SU-DHL-6 (cell line): ENCODE measurements around the gene CDV3.

Source experiments
- H2AFZ ChIP-seq: fragments of 200-600 bp; sonication (generic); 2 replicates; pipeline ENCODE4 v1.6.1; 2014; ENCODE audit warnings: low read depth, mild to moderate bottlenecking, moderate library complexity, mixed read lengths, antibody characterized with exemption, low read length; ENCODE audit not compliant: severe bottlenecking
- H3F3A ChIP-seq: fragments of 200-600 bp; shearing (Covaris generic); 2 replicates; pipeline ENCODE4 v1.6.0; 2016; ENCODE audit warnings: antibody characterized with exemption, mild to moderate bottlenecking; ENCODE audit not compliant: insufficient read depth
- H3K27ac ChIP-seq: fragments of 200-600 bp; sonication (generic); 2 replicates; pipeline ENCODE4 v1.5.1; 2016; ENCODE audit warnings: low read depth, mild to moderate bottlenecking, low read length, moderate library complexity, mixed read lengths
- H3K27me3 ChIP-seq: fragments of 200-600 bp; sonication (generic), shearing (Covaris generic); 2 replicates; pipeline ENCODE4 v1.6.0; 2014; ENCODE audit warnings: mild to moderate bottlenecking, low read length
- H3K36me3 ChIP-seq: fragments of 200-600 bp; sonication (generic); 2 replicates; pipeline ENCODE4 v1.6.1; 2014; ENCODE audit warnings: mild to moderate bottlenecking, low read length, mixed read lengths
- H3K4me2 ChIP-seq: fragments of 300-600, 200-600 bp; shearing (Covaris generic), sonication (generic); 2 replicates; pipeline ENCODE4 v1.6.0; 2014; ENCODE audit warnings: low read length, low read depth, mild to moderate bottlenecking; ENCODE audit not compliant: poor library complexity, severe bottlenecking
- H3K4me3 ChIP-seq: fragments of 200-600 bp; sonication (generic); 2 replicates; pipeline ENCODE4 v1.5.1; 2014; ENCODE audit warnings: antibody characterized with exemption, low read length, mild to moderate bottlenecking, mixed read lengths; ENCODE audit not compliant: insufficient read depth, poor library complexity, severe bottlenecking
- H3K79me2 ChIP-seq: fragments of 200-600 bp; sonication (generic); 2 replicates; pipeline ENCODE4 v1.6.1; 2014; ENCODE audit warnings: mild to moderate bottlenecking, low read length, moderate library complexity; ENCODE audit not compliant: insufficient read depth
- H3K9ac ChIP-seq: fragments of 200-600 bp; sonication (generic); 2 replicates; pipeline ENCODE4 v1.7.0; 2014; ENCODE audit warnings: mild to moderate bottlenecking, low read length
- H3K9me2 ChIP-seq: fragments of 200-600 bp; sonication (generic); replicated peaks from 2 replicates; pipeline ENCODE4 v1.6.1; 2014; ENCODE audit warnings: low read length; ENCODE audit not compliant: insufficient read depth
- H3K9me3 ChIP-seq: fragments of 200-600 bp; sonication (generic); 2 replicates; pipeline ENCODE4 v1.6.1; 2014; ENCODE audit warnings: low read length, mixed read lengths; ENCODE audit not compliant: insufficient read depth
- H4K20me1 ChIP-seq: fragments of 200-600 bp; sonication (generic); 2 replicates; pipeline ENCODE4 v1.6.1; 2014; ENCODE audit warnings: low read depth, mild to moderate bottlenecking, antibody characterized with exemption, low read length, moderate library complexity, mixed read lengths
- CTCF ChIP-seq: fragments of 200-600 bp; sonication (generic); IDR thresholded peaks from one replicate; pipeline ENCODE4 v1.5.1; 2017; ENCODE audit warnings: antibody characterized with exemption, mild to moderate bottlenecking, low read length, moderate library complexity; ENCODE audit not compliant: insufficient read depth, poor library complexity, severe bottlenecking
- EZH2phosphoT487 ChIP-seq: fragments of 200-600 bp; sonication (generic), shearing (Covaris generic); conservative IDR thresholded peaks from 2 replicates; pipeline ENCODE4 v1.6.1; 2018; ENCODE audit warnings: mild to moderate bottlenecking, antibody characterized with exemption, low read length, moderate library complexity, mixed read lengths

The CDV3 gene

GRCh38 chr3:133568294-133569014, 5.0 kb upstream of the CDV3 start:
- no peak overlapping the region for H3K4me3 ChIP-seq
- no peaks in the 10 kb centered on the region for H3K36me3 ChIP-seq
- H3F3A ChIP-seq, result peaks cover 15% of the 10 kb centered on the region
- H3K27me3 ChIP-seq, result no peaks in the 10 kb centered on the region
- H3K9me2 ChIP-seq, result no peaks in the 10 kb centered on the region
- no peak for TF ChIP-seq EZH2phosphoT487
- no peak for TF ChIP-seq CTCF
- no peak overlapping the region for H3K9ac ChIP-seq
- no peaks in the 10 kb centered on the region for H3K9me3 ChIP-seq
- H3K4me2 ChIP-seq, result no peak overlapping the region
- no peak overlapping the region for H2AFZ ChIP-seq
- no peaks in the 10 kb centered on the region for H4K20me1 ChIP-seq
- no peak overlapping the region for H3K27ac ChIP-seq
- H3K79me2 ChIP-seq, result no peaks in the 10 kb centered on the region

DNA sequence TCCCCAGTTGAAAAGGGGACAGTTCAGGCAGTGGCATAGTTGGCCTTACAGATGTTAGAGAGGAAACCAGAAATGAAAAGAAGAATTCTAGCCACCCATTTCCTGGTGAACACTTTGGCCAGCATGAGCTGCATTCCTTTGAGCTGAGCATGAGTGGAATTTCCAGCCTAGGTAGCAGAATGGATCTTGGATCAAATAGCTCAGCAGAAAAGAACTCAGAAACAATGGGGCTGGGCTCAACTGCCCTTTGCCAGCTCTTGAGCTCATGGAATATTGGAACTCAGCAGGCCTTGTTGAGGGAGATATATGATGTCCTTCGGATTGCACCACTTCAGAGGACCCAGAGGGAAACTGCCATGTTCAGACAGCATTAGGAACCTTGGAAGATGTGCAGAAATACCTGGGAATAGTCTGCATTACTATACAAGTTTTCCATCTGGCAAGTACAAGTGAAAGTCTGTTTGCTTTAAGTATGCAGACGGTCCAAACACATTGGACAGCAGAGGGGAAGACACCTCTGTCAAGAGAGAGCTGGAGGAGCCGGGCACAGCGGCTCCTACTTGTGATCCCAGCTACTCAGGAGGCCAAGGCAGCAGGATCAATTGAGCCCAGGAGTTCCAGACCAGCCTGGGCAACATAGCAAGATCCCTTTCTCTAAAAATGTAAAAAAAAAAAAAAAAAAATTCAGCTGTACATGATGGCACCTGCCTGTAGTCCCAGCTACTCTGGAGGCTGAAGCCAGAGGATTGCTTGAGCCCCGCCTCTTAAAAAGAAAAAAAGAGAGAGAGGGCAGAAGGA, 3.1 kb upstream of the CDV3 start:
- Histone ChIP-seq H3K4me3 (no peak overlapping the region), H3K36me3 (peaks cover 7% of the 10 kb centered on the region), H3K27me3 (no peaks in the 10 kb centered on the region), H3K4me2 (no peak overlapping the region), H3K9me3 (no peaks in the 10 kb centered on the region), H3K9me2 (no peaks in the 10 kb centered on the region), H3K9ac (no peak overlapping the region), H2AFZ (no peak overlapping the region), H3K79me2 (peaks cover 11% of the 10 kb centered on the region), H3F3A (peaks cover 17% of the 10 kb centered on the region), H4K20me1 (peaks cover 5% of the 10 kb centered on the region; the same call in 1 of the 2 replicates), H3K27ac (no peak overlapping the region)
- TF ChIP-seq EZH2phosphoT487 (no peak), CTCF (no peak)

DNA sequence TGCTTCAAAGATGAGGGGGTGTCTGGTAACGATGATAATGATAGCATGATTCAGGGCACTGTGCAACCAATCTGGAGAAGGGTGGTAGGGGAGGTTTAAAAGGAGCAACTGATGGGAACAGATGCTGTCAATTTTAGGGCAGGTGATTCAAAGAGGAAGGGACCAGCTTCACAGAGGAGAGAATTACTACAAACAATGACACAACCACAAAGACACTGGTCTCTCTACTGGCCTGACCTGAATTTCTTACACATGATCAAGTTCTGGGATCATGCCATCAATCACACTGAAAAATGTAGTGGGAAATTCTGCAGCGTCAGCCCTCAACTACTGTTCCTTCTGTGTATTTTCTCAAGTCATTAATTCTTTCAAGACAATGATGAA, 2.6 kb upstream of the CDV3 start:
- H3K4me2 ChIP-seq, result no peak overlapping the region
- H3F3A ChIP-seq, result peaks cover 23% of the 10 kb centered on the region
- no peak for TF ChIP-seq CTCF
- no peak for TF ChIP-seq EZH2phosphoT487
- no peaks in the 10 kb centered on the region for H3K9me2 ChIP-seq
- no peaks in the 10 kb centered on the region for H3K9me3 ChIP-seq
- H2AFZ ChIP-seq, result no peak overlapping the region
- peaks cover 17% of the 10 kb centered on the region for H3K79me2 ChIP-seq
- peaks cover 13% of the 10 kb centered on the region for H3K36me3 ChIP-seq
- H3K27me3 ChIP-seq, result no peaks in the 10 kb centered on the region
- no peak overlapping the region for H3K4me3 ChIP-seq
- peaks cover 11% of the 10 kb centered on the region; the same call in 1 of the 2 replicates for H4K20me1 ChIP-seq
- H3K9ac ChIP-seq, result no peak overlapping the region
- H3K27ac ChIP-seq, result no peak overlapping the region
